NCI-H1105 treated with DMSO at 0.1 percent for 48 hours (cell line): Measurements from ENCODE around the gene COL20A1.

ENCODE experiments used
- DNase-seq: peaks from one replicate; lab custom pipeline; 2025; lab: John Stamatoyannopoulos, UW

COL20A1 gene

DNA sequence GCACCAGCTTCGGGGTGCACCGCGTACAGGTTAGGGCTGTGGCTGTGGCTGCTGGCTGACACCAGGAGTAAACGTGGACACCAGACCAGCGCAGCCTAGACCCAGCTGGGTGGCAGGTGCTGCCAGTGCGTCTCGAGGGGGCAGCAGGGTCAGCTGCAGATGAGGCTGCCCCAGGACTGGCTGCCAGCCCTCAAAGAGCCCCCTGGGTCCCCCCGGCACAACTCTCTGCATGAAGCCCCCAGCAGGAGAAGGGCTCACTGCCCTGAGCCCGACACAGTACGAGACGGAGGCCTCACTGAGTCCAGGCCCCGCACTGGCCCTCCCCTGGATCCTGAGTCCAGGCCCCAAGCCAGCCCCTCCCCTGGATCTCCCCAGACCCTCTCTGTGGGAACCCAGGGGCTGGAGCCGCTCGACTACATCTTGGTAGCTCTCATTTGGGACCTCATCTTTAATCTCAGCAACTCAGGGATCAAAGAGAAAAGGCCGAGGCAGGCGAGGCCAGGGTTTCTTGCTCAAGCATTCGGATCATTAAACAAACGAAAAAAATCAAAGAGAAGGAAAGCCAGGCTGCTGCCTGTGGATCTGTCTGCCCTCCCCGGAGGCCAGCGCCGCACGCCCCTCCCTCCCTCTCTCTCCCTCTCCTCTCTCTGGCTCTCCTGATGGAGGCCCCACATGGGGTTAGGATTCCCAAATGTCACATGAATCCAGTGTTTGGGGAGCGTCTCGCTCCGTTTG lies 31.8 kb upstream of the COL20A1 start:
- no peak for DNase-seq

DNA sequence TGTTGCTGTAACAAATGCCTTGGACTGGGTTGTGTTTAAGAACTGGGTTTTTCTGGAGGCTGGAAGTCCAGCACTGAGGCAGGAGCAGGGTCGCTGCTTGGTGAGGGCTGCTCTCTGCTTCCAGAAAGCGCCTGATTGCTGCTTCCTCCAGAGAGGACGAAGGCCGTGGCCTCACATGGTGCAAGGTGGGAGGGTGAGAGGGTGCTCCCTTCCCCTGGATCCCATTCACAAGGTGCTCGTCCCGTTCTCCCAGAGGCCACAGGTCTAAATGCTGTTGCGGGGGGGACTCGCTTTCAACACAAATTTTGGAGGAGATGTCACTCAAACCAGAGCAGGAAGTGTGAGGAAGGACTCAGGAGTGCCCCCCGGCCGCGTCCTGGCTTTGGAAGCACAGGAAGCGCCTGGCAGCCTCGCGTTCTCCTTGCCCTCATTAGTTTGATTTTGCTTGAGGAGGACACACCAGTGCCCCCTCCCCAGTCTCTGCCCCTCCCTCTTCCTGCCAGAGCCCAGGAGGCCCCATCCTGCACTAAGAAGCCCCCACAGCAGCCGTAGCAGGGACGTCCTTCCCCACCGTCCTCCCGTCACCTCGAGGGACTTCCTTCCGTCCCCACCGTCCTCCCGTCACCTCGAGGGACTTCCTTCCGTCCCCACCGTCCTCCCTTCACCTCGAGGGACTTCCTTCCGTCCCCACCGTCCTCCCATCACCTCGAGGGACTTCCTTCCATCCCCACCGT lies 31.0 kb upstream of the COL20A1 start:
- no peak for DNase-seq

DNA sequence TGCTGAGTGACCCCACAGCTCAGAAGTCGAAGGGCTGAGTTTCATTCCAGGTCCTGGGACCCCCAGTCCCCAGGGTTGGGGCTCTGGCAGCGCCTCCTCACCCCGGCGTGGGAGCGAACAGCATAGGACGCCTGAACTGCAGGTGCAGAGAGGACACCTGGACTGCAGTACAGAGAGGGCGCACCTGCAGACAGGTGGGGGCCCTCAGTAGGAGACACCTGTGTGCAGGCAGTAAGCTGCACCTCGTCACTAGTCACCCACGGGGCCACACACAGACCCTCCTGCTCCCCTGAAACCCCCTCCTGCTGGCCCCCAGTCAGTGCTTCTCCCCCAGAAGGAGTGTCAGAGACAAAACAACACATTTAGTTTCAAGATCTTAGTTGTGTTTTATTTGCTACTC lies 30.1 kb upstream of the COL20A1 start:
- no peak for DNase-seq

DNA sequence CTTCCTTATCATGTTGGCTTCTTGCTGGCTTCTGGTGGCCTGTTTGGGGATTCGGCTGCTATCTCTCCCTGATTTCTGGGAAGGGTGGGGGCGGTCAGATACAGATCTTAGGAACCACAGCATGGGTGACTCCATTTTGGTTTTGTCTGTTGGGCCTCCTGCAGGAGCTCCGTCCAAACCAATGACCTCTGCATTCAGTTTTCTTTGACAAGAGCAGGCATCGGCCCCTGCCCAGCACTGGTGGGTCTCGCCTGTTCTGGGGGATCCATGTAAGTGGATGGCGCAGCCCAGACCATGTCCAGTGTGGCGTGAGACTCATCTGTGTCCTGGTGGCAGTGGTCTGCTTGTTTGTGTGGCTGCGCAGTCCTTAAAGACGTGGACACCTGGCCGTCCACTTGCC lies 29.0 kb upstream of the COL20A1 start:
- no peak for DNase-seq

DNA sequence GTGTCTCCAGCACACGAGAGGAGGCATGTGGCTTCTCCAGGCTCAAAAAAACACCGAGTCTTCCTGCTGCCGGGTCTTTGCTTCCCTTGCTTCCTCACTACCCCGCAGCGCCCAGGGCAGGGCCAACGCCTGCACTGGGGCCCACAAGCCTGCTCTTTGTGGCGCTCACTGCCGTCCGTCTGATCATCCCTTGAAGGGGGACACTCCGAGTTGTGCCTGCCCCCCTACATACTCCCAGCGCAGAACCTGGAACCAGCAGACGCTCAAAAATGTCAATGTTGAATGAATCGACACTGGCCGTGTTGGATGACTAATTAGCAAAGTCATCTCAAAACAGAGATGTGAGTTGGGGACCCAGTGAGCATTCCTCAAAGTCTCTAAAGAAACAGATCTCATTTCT lies 28.5 kb upstream of the COL20A1 start:
- no peak for DNase-seq

DNA sequence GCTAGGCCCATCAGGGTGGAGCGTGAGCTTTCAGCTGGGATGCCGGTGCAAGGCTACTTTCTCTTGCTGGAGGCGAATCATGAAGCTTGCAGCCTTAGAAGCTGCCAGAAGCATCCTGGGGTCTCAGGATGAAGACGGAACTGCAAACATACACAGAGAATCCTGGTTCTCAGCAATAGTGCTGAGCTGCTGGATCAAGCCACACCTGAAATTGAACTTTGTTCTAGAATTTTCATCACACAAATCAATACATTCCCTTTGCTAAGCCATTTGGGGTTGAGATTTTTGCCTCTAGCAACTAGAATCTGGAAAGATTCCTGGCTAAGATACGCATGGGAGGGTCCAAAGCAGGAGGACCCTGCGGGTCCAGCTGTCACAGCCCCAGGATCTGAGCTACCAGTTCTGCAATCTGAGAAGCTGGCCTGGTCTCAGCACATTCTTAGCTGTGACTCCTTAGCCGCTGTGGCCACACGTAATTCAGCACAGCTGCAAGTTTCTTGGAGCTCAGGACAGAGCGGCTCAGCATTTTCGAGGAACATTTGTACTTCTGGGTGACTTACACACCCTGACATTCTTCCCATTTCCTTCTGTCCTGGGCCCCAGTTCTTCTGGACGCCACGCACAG lies 27.0 kb upstream of the COL20A1 start:
- DNase-seq = no peak

DNA sequence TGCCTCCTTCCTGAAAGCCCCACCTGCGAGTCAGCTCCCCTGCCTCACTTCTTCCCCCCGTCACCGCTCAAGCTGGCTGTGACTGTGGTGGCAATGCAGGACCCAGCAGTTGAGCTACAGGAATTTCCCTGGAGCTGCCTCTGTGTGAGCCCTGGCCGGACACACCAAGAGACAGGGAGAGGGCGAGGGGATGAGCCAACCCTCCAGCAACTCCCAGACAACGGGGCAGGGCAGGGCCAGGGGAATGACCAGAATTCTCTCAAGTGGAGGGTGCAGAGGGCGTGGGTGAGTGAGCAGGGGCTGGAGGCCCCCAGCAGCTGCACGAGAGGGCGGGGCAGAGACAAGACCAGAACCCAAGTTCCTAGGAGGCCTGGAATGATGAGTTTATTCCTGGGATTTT lies 25.3 kb upstream of the COL20A1 start:
- no peak for DNase-seq

DNA sequence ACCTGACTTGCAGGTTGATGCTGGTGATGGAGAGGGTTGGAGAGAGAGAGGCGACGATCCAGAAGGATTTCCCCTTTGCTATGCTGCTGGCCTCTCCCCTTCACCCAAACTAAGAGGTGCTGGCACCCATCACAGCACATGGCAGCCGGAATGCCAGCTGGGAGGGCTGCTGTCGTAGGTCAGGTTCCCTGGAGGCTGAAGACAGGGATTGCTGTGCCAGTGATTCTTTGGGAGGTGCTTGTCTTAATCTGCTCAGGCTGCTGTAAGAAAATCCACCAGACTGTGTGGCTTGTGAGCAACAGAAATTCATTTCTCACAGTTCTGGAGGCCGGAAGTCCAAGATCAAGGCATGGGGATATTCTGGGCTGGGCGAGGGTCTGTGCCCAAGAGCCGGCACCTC lies 24.7 kb upstream of the COL20A1 start:
- DNase-seq = no peak

DNA sequence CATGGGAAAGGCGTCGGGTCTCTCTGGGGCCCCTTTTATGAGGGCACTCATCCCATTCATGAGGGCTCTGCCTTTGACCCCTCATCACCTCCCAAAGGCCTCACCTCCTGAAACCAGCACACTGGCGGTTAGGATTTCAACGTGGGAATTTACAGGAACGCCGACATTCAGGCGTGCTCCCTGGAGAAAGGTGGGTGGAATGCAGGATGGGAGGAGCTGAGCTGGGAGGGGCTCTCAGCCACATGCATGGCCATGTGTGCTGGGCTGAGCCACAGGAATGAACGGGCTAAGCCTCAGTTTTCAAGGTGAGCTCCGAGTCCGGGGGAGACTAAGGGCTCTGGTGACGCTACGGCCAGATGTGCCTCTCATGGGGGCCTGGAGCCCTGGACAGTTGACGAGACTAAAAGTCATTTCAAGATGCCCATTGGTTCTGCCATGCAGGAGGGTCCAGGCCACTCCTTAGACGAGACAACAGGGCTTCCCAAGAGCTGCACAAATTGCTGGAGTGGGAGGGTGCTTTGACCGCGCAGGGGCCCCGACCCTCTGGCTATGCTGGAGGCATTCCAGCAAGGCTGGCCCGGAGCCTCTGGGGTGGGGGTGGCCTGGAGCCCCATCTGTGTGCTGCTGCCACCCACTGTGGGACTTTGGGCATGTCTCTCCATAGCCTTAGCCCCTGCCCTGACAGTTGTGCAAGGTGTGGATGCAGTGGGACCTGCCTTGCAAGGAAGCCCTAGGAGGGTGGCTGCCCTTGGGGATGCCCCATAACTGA lies 24.1 kb upstream of the COL20A1 start:
- DNase-seq = no peak

DNA sequence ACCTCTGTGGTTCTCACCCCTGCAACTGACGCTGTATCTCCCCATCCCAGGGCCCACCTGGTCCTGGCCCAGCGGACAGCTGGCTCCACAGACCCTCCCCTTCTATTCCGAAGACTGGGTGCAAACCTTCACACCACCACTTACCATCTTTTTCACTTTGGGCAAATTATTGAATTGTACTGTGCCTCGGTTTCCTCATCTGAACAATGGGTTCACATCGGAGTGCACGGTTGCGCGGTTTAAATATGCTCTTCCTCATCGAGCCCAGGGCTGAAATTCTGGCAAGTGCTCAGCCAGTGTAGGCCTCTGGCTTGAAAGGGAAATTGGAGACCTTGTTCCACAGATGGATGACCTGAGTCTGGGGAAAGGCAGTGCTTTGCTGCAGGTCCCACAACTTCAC lies 23.3 kb upstream of the COL20A1 start:
- no peak for DNase-seq

DNA sequence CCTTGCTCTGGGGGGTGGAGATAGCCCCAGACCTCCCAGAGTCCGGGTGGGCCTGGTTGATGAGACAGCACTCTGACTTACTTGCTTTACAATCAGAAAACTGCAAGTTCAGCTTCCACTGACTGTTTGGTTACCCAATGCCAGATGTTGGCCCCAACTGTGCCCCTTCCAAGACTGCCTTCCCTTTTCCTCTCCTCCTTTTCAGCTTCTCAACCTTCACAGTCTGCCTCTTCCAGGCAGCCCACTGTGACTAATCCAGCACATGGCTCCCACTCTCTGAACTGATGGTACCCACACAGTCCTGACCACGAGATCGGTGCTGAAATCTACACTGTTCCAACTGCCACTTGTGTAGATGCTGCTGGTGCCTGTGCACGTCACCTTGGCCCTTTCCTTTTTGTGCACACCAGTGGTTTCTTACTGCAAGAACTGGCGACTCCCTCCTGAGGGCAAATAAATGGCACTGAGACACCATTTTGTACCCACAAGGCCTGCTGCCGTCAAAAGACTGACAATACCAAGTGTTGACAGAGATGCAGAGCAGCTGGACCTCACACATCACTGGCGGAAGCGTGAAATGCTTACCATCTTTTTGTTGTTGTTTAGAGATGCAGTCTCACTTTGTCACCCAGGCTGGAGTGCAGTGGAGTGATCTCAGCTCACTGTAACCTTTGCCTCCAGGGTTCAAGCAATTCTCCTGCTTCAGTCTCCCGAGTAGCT lies 22.2 kb upstream of the COL20A1 start:
- no peak for DNase-seq

DNA sequence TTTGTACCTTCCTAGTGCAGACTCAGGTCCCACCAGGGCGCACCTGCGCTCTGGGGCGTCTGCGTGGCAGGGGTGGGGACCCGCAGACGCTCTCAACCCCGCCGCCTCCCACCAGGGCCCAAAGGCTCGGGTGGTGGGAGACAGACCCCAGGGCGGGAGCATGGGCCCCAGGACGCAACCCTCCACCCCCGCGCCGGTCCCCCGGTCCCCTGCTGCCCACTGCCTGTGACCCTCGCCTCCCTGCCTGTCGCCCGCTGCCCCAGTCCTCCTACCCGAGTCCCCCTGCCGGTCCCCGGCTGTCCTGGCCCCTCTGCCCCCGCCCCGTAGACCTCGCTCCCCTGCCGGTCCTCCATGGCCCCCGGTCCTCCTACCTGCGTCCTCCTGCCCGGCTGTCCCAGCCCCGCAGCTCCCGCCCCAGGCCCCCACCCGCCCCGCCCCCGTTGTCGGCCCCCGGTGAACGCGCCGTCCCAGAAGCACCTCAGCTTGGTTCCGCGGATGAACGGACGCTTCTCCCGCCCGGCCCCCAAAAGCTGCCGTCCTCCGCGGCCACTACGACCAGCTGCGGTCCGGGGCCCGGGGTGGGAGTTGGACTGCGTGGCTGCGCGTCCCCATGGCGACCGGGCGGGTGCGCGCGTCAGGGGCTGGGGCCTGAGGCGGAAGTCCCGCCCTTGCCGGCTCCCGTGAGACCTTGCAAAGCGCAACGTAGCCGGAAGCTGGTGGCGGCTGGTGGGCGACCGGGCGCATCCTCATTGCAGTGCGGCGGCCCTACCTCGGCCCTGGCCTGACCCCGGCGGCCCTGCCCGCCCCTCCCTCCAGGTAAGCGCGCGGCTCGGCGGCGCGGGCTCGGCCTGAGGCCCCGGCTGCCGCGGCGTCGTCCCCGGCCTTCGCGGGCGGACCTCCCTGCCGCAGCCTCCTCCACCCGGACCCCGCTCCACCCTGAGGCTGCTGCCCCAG lies 20.6 kb upstream of the COL20A1 start, which contains the start of gene ARFGAP1:
ARFGAP1 (plus strand) TSS at position 709 of the 954 bp plus-strand sequence. CDS start 2,768 bp downstream, outside the sequence.
- peak; percentile 83 for DNase-seq

DNA sequence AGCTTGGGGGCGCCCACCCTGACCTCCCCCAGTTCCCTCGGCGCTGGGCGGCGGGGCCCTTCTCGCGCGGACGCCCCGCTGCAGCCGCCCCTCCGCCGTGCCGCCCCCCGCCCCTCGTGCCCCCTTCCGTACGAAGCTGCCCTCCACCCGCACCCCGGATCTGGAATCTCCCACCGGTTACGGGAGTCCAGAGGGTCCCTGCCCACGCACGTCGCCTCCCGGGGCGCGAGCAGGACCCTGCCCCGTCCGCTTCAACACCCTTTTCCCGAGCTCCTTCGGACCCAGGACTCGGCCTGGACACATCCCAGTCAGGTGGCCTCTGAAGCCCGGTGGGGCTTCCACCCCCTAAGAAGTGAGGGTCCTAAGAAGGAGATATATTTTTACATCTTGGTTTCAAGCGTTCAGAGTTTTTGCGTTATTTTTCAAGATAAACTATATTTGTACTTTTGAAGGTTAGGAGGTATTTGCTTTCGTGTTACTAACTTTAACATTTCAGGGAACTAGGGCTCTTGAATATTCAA lies 19.9 kb upstream of the COL20A1 start:
- DNase-seq = no peak

DNA sequence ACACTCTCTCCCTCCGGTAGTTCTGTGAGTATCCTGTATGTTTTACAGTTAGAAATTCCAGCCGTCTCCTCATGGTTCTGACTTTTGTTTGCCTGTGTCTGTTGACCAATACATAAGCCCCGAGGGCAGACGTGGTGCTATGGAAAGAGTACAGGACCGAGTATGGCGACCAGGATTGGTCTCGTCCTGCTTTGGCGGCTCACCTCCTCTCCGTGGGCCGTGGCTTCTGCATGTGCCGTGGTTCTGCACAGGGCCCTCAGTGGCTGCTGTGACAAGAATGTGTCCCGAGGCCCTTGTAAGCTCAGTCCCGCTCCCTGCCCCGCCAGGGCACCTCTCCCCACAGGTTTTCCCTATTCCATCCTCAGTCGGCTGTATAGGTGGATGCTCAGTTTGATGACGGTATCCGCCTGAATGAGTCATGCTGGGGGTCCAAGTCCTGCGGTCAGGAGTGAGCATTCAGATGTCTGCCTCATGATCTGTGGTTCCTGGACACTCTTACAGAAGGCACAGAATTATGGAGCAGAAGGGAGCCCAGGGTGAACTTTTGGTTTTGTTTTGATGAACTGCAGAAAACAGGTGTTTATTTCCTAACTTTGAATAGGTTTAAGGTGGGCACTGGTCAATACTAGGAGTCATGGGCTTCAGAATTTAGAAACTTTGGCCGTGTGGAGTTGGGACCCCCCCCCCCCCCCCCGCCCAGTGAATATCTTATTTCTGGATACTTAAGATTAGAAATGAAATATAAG lies 19.2 kb upstream of the COL20A1 start:
- DNase-seq = no peak

DNA sequence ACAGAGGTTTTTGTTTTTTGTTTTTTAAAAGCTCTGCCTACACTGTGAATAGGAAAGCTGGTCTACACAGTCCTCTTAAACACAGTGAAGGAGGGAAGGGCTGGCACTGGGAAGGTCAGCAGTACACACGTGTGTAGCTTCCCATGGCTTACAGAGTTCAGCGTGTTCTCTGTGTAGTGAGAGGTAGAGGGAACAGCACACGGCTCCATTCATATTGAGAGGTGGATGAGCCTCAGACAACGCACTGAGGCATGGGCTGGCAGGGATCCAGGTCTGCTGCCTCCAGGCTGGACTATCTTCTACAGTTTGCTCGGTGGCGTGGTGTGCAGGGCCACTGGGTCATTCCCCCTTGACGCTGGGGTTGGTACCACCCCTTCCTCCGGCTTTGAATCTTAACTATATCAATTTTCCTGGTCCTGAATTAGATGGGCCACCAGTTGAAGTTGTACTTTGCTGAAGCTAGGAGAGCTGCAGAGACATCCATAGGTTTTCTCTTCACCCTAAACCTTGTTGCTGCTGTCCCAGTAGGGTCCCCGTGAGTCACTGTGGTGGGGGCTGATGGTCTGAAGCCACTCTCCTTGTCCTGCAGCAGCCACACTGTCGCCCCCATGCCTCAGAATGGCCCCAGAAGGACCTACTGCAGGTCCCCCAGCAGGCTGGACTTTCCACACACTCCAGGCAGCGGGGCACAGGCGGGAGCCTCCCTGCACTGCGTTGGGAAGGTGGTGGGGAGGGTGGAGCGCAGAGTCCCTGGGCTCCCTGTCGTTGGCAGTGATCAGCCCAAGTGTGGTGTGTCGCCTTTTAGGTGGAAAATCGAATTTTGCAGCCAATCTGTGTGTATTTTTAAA lies 18.4 kb upstream of the COL20A1 start:
- no peak for DNase-seq

DNA sequence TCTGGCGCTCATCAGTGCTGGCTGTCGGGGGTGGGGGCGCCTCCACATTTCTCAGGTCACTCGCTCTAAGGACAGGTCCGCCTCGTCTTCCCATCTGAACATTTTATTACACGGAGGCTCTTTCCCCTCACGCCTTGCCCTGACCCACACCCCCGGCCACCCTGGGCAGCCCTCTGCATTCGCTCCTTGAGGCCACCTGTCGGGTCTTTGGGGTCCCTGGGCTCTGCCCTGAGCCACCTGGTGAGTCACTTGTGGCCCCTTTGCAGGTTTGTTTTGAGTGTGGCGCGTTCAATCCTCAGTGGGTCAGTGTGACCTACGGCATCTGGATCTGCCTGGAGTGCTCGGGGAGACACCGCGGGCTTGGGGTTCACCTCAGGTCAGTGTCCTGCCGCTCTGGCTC lies 17.2 kb upstream of the COL20A1 start:
- DNase-seq = no peak

DNA sequence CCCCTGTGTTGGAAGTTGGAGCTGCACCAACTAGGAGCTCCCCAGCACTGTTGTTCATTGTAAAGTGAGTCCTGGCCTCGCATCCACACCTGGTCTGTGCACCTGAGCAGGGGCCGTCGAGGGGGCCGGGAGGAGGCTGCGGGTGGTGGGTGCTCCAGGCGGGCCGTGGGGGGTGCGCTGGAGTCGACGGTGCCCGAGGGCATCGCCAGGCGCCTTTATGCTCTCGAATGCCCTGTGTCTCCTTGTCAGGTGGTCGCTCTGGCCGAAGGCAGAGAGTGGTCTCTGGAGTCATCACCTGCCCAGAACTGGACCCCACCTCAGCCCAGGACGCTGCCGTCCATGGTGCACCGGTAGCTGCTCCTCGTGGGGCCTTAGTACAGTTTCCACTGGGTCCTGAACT lies 16.0 kb upstream of the COL20A1 start:
- no peak for DNase-seq

DNA sequence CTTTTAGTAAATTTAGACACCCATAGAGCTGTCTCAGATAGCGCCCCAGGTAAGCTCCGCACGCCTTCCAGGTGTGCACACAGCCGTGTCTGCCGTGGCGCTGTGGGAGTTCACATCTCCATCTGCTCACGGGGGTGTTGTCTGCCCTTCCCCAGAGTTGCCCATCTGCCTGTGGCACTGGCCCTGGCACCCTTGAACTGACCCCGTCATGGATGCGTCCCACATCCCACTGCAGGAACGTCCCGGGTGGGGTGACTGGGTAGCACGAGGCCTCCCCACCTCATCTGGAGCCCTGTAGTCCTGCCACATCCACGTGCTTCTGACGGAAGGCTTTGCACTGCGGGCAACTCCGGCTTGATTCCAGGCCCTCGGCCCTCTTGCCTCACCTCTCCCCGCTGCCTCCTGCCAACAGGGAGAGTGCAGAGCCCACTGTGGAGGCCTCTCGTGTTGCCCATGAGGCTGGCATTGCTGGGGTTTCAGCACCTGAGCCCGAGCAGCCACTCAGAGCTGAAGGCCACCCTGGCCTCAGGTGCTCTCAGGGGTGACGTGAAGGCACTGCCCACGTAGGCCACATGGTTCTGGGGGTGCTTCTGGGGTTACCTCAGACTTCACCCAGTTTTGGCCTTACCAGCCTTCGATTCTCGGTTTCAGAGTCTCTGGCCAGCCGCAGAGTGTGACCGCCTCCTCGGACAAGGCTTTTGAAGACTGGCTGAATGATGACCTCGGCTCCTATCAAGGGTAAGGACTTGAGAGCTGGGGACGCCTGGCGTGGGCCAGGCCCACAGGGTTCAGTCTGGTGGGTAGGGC lies 15.3 kb upstream of the COL20A1 start:
- DNase-seq = no peak
